Keratinocyte (primary cell): ENCODE results near the gene MYO16. TPM values are rescaled to one million over a fixed set of nuclear protein-coding genes. Genes with fewer than 3 reads are reported as not detected.

ENCODE experiments used
- DNase-seq: peaks from one replicate; pipeline ENCODE4 v3.0.0-alpha.2; 2011; ENCODE audit warnings: low read depth, missing footprints, low spot score
- FAIRE-seq: peaks from 2 replicates; lab custom pipeline; 2011; peaks lifted over from hg19 to GRCh38; lab: Jason Lieb, UNC
- H2AFZ ChIP-seq: 2 replicates; pipeline ENCODE4 v1.6.0; 2012; ENCODE audit warnings: low read length, control low read depth, inconsistent platforms; ENCODE audit not compliant: control insufficient read depth
- H3K27ac ChIP-seq: 2 replicates; pipeline ENCODE4 v1.5.1; 2011; ENCODE audit warnings: low read length; ENCODE audit not compliant: control insufficient read depth, insufficient read depth
- H3K27me3 ChIP-seq: 3 replicates; pipeline ENCODE4 v1.6.0; 2011; ENCODE audit warnings: low read length; ENCODE audit not compliant: control insufficient read depth, insufficient read depth; ENCODE audit errors: extremely low read depth
- H3K36me3 ChIP-seq, 2 experiments: 2 replicates in 1 of 2; 3 replicates in 1 of 2; pipeline ENCODE4 v1.5.1; 2011; ENCODE audit warnings: low read length in 2 of 2, mild to moderate bottlenecking in 1 of 2; ENCODE audit not compliant: control insufficient read depth in 2 of 2, insufficient read depth in 2 of 2; ENCODE audit errors: extremely low read depth in 1 of 2
- H3K4me1 ChIP-seq: 3 replicates; pipeline ENCODE4 v1.5.1; 2011; ENCODE audit warnings: low read length; ENCODE audit not compliant: control insufficient read depth, insufficient read depth; ENCODE audit errors: extremely low read depth
- H3K4me2 ChIP-seq: 3 replicates; pipeline ENCODE4 v1.6.0; 2011; ENCODE audit warnings: low read depth, low read length; ENCODE audit not compliant: control insufficient read depth, insufficient read depth; ENCODE audit errors: extremely low read depth
- H3K4me3 ChIP-seq, 3 experiments: fragments of 200-600 bp in 1 of 3; sonication (generic) in 1 of 3; 2 replicates in 2 of 3; 3 replicates in 1 of 3; pipeline ENCODE4 v1.5.1; 2011 to 2016; ENCODE audit warnings: low read length in 3 of 3, mild to moderate bottlenecking in 3 of 3, control low read depth in 2 of 3, inconsistent platforms in 1 of 3, low read depth in 1 of 3, mixed read lengths in 1 of 3, mixed run types in 1 of 3, moderate library complexity in 1 of 3; ENCODE audit not compliant: control insufficient read depth in 2 of 3, insufficient read depth in 2 of 3; ENCODE audit errors: extremely low read depth in 1 of 3
- H3K79me2 ChIP-seq: 2 replicates; pipeline ENCODE4 v1.6.0; 2012; ENCODE audit warnings: low read length; ENCODE audit not compliant: control insufficient read depth, insufficient read depth
- H3K9ac ChIP-seq: 3 replicates; pipeline ENCODE4 v1.6.0; 2011; ENCODE audit warnings: low read length; ENCODE audit not compliant: control insufficient read depth, insufficient read depth; ENCODE audit errors: extremely low read depth
- H3K9me1 ChIP-seq: 3 replicates; pipeline ENCODE4 v1.6.0; 2011; ENCODE audit warnings: low read length; ENCODE audit not compliant: control insufficient read depth, insufficient read depth; ENCODE audit errors: extremely low read depth
- H3K9me3 ChIP-seq: 2 replicates; pipeline ENCODE4 v1.5.1; 2012; ENCODE audit warnings: low read depth, low read length; ENCODE audit not compliant: control insufficient read depth
- H4K20me1 ChIP-seq: 3 replicates; pipeline ENCODE4 v1.6.0; 2011; ENCODE audit warnings: low read length; ENCODE audit not compliant: control insufficient read depth, insufficient read depth; ENCODE audit errors: extremely low read depth
- EZH2 ChIP-seq: IDR thresholded peaks from one replicate; pipeline ENCODE4 v1.6.1; 2012; ENCODE audit warnings: inconsistent platforms, mild to moderate bottlenecking, low read length, moderate library complexity
- dilution Hi-C: fragments of 300-500 bp; cut with MboI; formaldehyde crosslinking; loops from one replicate; pipeline ENCODE4 v1.7.0; 2020; ENCODE audit warnings: low sequenced_read_pairs; ENCODE audit not compliant: extremely low pct_ligation_motif_present
- polyA plus RNA-seq, 5 experiments: library from polyadenylated mRNA; depleted of rRNA in 3 of 5; stranded (reverse) in 3 of 5; stranded (forward) in 1 of 5; unstranded in 1 of 5; fragments of >200 nt; gene quantifications; 1 replicate in 1 of 5; 2 replicates in 3 of 5; 3 replicates in 1 of 5; pipeline versions ENCODE4 v1.2.1 to v1.2.3, GENCODE V29; 2011 to 2012; ENCODE audit warnings: missing spikeins in 2 of 5, low read depth in 1 of 5, low replicate concordance in 1 of 5
- TF ChIP-seq, protein P1 (sequence below), 3 experiments: IDR thresholded peaks in 1 of 3; conservative IDR thresholded peaks in 1 of 3; optimal IDR thresholded peaks in 1 of 3; 2 replicates in 2 of 3; 3 replicates in 1 of 3; pipeline versions ENCODE3 to v1.5.1; 2011; ENCODE audit warnings: low read length in 3 of 3, mild to moderate bottlenecking in 3 of 3, moderate library complexity in 2 of 3, control low read depth in 1 of 3, inconsistent platforms in 1 of 3; ENCODE audit not compliant: insufficient read depth in 2 of 3; ENCODE audit errors: extremely low read depth in 1 of 3

Gene MYO16
- polyA plus RNA-seq, 1 donor (not counting 4 experiments of a cell fraction or from before 2014, with no cell fraction given): 0.08 TPM

DNA sequence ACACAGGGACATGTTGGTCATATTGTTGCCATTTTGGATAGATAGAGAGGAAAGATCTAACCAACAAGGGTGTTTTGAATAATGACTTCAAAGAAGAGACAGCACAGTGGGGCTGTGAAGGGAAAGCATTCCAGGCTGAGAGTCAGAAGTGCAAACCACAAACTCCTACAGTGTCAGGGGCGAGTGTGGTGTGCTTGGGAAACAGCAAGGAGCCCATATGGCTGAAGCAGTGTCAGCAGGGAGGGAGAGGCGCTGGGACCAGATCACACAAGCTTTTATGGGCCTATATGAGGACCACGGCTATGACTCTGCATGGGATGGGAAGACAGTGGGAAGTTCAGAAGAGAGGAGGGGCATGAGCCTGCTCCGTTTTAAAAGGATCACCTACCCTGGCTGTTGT, 166.4 kb downstream of the MYO16 start:
- dilution Hi-C loops: no loop called here
- no peaks in the 10 kb centered on the region for H3K27me3 ChIP-seq
- H3K9me1 ChIP-seq: no peaks in the 10 kb centered on the region
- H3K9ac ChIP-seq: no peak overlapping the region
- FAIRE-seq (no peak), DNase-seq (no peak)
- H4K20me1 ChIP-seq: no peaks in the 10 kb centered on the region
- H3K79me2 ChIP-seq: no peaks in the 10 kb centered on the region
- H3K27ac ChIP-seq: no peak overlapping the region
- H2AFZ ChIP-seq: no peak overlapping the region
- H3K36me3 ChIP-seq: no peaks in the 10 kb centered on the region
- H3K4me3 ChIP-seq: no peak overlapping the region
- no peak overlapping the region for H3K4me2 ChIP-seq
- H3K9me3 ChIP-seq: no peaks in the 10 kb centered on the region
- H3K4me1 ChIP-seq: no peaks in the 10 kb centered on the region
- TF ChIP-seq, protein P1, sequence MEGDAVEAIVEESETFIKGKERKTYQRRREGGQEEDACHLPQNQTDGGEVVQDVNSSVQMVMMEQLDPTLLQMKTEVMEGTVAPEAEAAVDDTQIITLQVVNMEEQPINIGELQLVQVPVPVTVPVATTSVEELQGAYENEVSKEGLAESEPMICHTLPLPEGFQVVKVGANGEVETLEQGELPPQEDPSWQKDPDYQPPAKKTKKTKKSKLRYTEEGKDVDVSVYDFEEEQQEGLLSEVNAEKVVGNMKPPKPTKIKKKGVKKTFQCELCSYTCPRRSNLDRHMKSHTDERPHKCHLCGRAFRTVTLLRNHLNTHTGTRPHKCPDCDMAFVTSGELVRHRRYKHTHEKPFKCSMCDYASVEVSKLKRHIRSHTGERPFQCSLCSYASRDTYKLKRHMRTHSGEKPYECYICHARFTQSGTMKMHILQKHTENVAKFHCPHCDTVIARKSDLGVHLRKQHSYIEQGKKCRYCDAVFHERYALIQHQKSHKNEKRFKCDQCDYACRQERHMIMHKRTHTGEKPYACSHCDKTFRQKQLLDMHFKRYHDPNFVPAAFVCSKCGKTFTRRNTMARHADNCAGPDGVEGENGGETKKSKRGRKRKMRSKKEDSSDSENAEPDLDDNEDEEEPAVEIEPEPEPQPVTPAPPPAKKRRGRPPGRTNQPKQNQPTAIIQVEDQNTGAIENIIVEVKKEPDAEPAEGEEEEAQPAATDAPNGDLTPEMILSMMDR (optimal IDR thresholded peaks at IDR 0.05 in 1 of 3, IDR thresholded peaks at IDR 0.05 in 1 of 3, conservative IDR thresholded peaks at IDR 0.05 in 1 of 3; ENCODE audit: extremely low read depth in 1 of 3, insufficient read depth in 2 of 3, low read length in 3 of 3): no peak
- TF ChIP-seq EZH2: no peak

DNA sequence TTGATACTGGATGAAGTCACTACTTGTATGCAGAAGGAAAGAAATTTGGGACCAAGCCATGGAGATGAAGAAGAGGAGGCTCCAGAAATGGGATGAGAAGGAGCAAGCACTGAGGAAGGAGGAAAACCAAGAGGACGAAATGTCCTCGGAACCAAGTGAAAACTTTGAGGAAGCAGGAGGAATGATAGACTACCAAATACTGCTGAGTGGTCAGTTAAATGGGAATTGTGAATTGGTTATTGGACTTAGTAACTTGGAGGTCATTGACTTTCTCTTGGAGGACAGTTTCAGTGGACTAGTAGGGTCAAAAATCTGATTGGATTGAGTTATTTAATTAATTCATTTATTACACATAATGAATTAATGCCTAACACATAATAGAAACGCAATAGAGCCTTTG, 167.9 kb downstream of the MYO16 start:
- TF ChIP-seq, protein P1 (optimal IDR thresholded peaks at IDR 0.05 in 1 of 3, IDR thresholded peaks at IDR 0.05 in 1 of 3, conservative IDR thresholded peaks at IDR 0.05 in 1 of 3; ENCODE audit: extremely low read depth in 1 of 3, insufficient read depth in 2 of 3, low read length in 3 of 3): no peak
- TF ChIP-seq EZH2: no peak
- no peaks in the 10 kb centered on the region for H3K4me1 ChIP-seq
- FAIRE-seq (no peak), DNase-seq (no peak)
- H3K9ac ChIP-seq: no peak overlapping the region
- no peaks in the 10 kb centered on the region for H4K20me1 ChIP-seq
- H3K9me1 ChIP-seq: no peaks in the 10 kb centered on the region
- H3K79me2 ChIP-seq: no peaks in the 10 kb centered on the region
- H2AFZ ChIP-seq: no peak overlapping the region
- no peak overlapping the region for H3K4me2 ChIP-seq
- no peaks in the 10 kb centered on the region for H3K9me3 ChIP-seq
- dilution Hi-C loops: no loop called here
- H3K4me3 ChIP-seq: no peak overlapping the region
- no peak overlapping the region for H3K27ac ChIP-seq
- H3K36me3 ChIP-seq: no peaks in the 10 kb centered on the region
- no peaks in the 10 kb centered on the region for H3K27me3 ChIP-seq
